ENCODE data around the gene GNG12.

DNA sequence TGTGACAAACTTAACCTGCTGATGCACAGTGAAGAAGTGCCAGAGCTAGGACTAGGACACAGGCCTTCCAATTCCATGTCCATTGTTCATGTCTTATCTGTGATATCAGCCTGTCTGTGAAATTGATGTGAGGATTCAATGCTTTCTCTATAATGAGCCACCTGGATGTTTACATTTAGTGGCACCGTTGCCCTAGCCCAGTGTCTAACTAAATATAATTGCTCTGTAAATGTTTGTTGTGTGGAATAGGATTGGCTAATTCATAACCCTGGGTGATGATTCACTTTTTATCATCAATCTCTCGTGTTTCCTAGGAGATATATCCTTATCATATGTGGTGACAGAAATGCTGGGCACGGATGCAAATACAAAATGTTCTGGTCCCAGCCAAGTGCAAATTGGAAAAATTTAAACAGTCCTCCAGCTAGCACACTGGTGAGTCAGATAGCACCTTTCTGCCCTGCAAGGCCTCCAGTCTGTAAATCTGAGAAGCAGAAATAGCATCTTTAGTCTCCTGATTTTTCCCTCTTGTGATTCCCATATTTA lies 46.9 kb upstream of the GNG12 start:
- no peak for TF ChIP-seq CTCF (IDR thresholded peaks at IDR 0.05 in 4 of 5, conservative IDR thresholded peaks at IDR 0.05 in 1 of 5)
- TF ChIP-seq POLR2A (IDR thresholded peaks at IDR 0.05) = no peak
